ENCODE data around the gene MVD.

DNA sequence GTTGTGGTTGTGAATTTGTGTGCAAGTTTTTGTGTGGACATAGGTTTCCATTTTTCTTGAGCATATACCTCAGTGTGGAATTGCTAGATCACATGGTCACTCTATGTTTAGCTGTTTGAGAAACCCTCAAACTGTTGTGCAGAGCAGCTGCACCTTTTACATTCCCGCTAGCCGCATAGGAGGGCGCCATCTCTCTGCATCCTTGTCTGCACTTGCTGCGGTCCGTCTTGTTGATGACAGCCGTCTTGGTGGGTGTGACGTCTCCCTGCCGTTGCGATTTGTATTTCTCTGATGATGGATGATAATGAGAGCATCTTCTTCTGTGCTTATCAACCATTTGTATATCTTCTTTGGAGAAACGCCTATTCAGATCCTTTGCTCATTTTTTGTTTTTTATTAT is 49.6 kb downstream of the MVD start:
- no peak for TF ChIP-seq POLR2A (IDR thresholded peaks at IDR 0.05; ENCODE audit: low read depth)
- TF ChIP-seq, protein P1, sequence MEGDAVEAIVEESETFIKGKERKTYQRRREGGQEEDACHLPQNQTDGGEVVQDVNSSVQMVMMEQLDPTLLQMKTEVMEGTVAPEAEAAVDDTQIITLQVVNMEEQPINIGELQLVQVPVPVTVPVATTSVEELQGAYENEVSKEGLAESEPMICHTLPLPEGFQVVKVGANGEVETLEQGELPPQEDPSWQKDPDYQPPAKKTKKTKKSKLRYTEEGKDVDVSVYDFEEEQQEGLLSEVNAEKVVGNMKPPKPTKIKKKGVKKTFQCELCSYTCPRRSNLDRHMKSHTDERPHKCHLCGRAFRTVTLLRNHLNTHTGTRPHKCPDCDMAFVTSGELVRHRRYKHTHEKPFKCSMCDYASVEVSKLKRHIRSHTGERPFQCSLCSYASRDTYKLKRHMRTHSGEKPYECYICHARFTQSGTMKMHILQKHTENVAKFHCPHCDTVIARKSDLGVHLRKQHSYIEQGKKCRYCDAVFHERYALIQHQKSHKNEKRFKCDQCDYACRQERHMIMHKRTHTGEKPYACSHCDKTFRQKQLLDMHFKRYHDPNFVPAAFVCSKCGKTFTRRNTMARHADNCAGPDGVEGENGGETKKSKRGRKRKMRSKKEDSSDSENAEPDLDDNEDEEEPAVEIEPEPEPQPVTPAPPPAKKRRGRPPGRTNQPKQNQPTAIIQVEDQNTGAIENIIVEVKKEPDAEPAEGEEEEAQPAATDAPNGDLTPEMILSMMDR (IDR thresholded peaks at IDR 0.05), result no peak
